ENCODE data around the gene STMN3. TPM values are rescaled to one million over a fixed set of nuclear protein-coding genes. Genes with fewer than 3 reads are reported as not detected.
"Not testable (repeated sequence)": the region's sequence is repeated elsewhere in the genome, so short reads cannot be mapped to it uniquely, and the experiment has no call there.

STMN3 gene
- total RNA-seq, 6 donors from 2014 or later, result 2.1 to 16.5 (median 9.1) TPM

- Histone ChIP-seq H3K36me3 (peaks cover 0 to 64% (median 25%) of the 10 kb centered on the region in 4 donors), H3K27me3 (no peaks in the 10 kb centered on the region), H3K27ac (no peak overlapping the region), H3K4me1 (peaks cover 0 to 13% (median 3%) of the 10 kb centered on the region in 4 donors), H3K9me3 (no peaks in the 10 kb centered on the region), H3K4me3 (no peak overlapping the region)
- no peak for ATAC-seq (ENCODE audit: low FRiP score in 2 of 2)
- no peak for DNase-seq
- TF ChIP-seq POLR2AphosphoS5 (IDR thresholded peaks at IDR 0.05) (no peak), EP300 (IDR thresholded peaks at IDR 0.05) (no peak), CTCF (IDR thresholded peaks at IDR 0.05) (no peak), POLR2A (IDR thresholded peaks at IDR 0.05) (no peak)
- WGBS, 2 donors, result 87 to 89% methylated on average over 6 to 13 of the region's 13 CpGs
Measured at GRCh38 chr20:63678071-63678470, 24.8 kb upstream of the STMN3 start.

- Histone ChIP-seq H3K9me3 (no peaks in the 10 kb centered on the region), H3K4me3 (no peak overlapping the region), H3K27ac (no peak overlapping the region), H3K36me3 (peaks cover 0 to 73% (median 28%) of the 10 kb centered on the region in 4 donors), H3K4me1 (no peaks in the 10 kb centered on the region), H3K27me3 (no peaks in the 10 kb centered on the region)
- ATAC-seq (ENCODE audit: low FRiP score in 2 of 2) (no peak), DNase-seq (peak in 1 of 2 donors; percentile 34)
- 91 to 94% methylated on average over 17 to 20 of the region's 20 CpGs for WGBS, 2 donors
- no peak for TF ChIP-seq EP300 (IDR thresholded peaks at IDR 0.05)
- no peak for TF ChIP-seq POLR2A (IDR thresholded peaks at IDR 0.05)
- TF ChIP-seq CTCF (IDR thresholded peaks at IDR 0.05), result no peak
- TF ChIP-seq POLR2AphosphoS5 (IDR thresholded peaks at IDR 0.05), result no peak
Measured at GRCh38 chr20:63675681-63676368, 22.6 kb upstream of the STMN3 start.

GRCh38 chr20:63673951-63674350 is 20.7 kb upstream of the STMN3 start:
- Histone ChIP-seq H3K36me3 (peaks cover 0 to 60% (median 27%) of the 10 kb centered on the region in 4 donors), H3K4me3 (no peak overlapping the region), H3K27ac (no peak overlapping the region), H3K9me3 (no peaks in the 10 kb centered on the region), H3K27me3 (no peaks in the 10 kb centered on the region), H3K4me1 (no peaks in the 10 kb centered on the region)
- TF ChIP-seq POLR2A (IDR thresholded peaks at IDR 0.05) (no peak), EP300 (IDR thresholded peaks at IDR 0.05) (no peak), POLR2AphosphoS5 (IDR thresholded peaks at IDR 0.05) (no peak), CTCF (IDR thresholded peaks at IDR 0.05) (no peak)
- DNase-seq, result peak in 1 of 2 donors; percentile 66
- 98 to 100% methylated on average over 2 to 12 of the region's 14 CpGs for WGBS, 2 donors
- ATAC-seq (ENCODE audit: low FRiP score in 2 of 2), result peak in 1 of 2 donors; percentile 61

GRCh38 chr20:63672666-63673065 is 19.4 kb upstream of the STMN3 start:
- Histone ChIP-seq H3K27me3 (no peaks in the 10 kb centered on the region), H3K27ac (no peak overlapping the region), H3K4me3 (no peak overlapping the region), H3K9me3 (no peaks in the 10 kb centered on the region), H3K4me1 (no peaks in the 10 kb centered on the region), H3K36me3 (peaks cover 0 to 61% (median 35%) of the 10 kb centered on the region in 4 donors)
- WGBS, 2 donors, result 97 to 98% methylated on average over 6 to 10 of the region's 10 CpGs
- DNase-seq (peak in 1 of 2 donors; percentile 52), ATAC-seq (ENCODE audit: low FRiP score in 2 of 2) (peak in 1 of 2 donors; percentile 7)
- TF ChIP-seq POLR2A (IDR thresholded peaks at IDR 0.05) (no peak), POLR2AphosphoS5 (IDR thresholded peaks at IDR 0.05) (no peak), CTCF (IDR thresholded peaks at IDR 0.05) (no peak), EP300 (IDR thresholded peaks at IDR 0.05) (no peak)

GRCh38 chr20:63671695-63672094 is 18.5 kb upstream of the STMN3 start:
- WGBS, 2 donors, result 94 to 96% methylated on average over 12 of the region's 12 CpGs

More at GRCh38 chr20:63671695-63672094, 18.5 kb upstream of the STMN3 start:
- not testable (repeated sequence) for ATAC-seq (ENCODE audit: low FRiP score in 2 of 2); H3K4me3 ChIP-seq; H3K9me3 ChIP-seq; DNase-seq; H3K27me3 ChIP-seq; H3K4me1 ChIP-seq; H3K27ac ChIP-seq
- H3K36me3 ChIP-seq, result peaks cover 0 to 64% (median 40%) of the 10 kb centered on the region in 4 donors
